DMS 273 (cell line): ENCODE measurements around the gene SLC51A.
"Not testable (repeated sequence)": the region's sequence is repeated elsewhere in the genome, so short reads cannot be mapped to it uniquely, and the experiment has no call there.

Experiments
- DNase-seq: peaks from one replicate; lab custom pipeline; 2025; ENCODE audit not compliant: unreplicated experiment; lab: John Stamatoyannopoulos, UW

SLC51A gene

DNA sequence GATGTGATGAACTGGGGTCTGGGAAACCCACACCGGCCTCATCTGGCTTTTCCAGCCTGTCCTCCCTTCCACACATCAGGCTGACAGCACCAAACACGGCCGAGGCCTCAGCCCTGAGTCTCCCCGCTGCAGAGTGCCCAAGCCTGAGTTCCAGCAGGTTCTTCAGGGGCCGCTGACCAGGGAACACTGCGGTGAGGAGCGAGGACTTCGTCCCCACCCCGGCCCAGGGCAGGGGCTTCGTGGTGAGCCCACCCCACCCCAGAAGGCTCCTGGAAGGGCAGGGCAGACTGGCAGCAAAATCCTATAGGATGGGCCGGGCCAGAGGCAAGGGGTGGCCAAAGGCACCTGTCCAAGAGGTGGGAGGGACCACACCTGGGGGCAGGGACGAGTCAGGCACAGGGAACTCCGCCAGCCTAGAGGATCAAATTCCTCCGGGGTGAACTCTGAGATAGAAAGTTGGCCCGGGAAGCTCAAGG, at the start of gene SLC51A:
Gene SLC51A (plus strand): TSS at position 446 of the 476 bp plus-strand sequence. CDS start 179 bp downstream, outside the sequence.
- no peak for DNase-seq

DNA sequence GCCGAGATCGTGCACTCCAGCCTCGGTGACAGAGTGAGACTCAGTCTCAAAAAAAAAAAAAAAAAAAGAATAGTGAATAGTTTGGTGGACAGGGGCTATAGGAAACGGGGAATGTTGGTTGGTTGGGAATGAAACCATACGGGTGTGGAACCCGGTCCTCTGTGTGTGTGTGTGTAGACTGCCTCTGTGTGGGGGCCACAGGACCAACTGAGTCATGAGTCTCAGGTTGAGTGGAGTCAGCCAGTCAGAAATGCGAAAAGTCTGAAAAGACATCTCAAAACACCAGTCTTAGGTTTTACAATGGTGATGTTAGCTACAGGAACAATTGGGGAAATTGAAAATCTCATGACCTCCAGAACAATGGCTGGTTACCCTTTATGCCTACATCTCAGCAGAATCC, 49.6 kb upstream of the SLC51A start:
- DNase-seq = no peak

DNA sequence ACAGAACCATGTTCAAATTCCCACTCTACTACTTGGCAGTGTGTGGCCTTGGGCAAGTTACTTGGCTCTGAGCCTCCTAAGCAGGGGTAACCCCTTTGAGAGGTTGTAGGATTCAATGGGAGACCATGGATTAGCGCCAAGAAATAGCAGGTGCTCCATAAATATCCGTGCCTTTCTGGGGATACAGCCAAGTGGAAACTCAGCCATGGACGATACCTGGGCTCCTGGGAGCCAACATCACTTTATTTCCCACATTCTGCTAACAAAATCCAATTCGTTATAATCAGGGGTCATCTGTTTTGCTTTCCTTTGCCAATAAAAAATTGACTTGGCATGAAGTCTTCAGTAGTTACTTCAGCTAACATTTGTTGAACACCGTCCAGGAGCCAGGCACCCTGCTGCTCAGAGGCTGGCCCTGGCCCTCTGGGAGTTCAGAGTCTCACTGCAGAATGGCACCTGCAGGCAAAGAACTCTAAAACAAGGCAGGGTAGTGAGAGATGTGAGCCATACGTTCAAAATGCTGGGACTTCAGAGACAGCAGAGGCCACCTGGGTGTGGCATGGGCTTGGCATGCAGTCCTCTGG, 47.4 kb upstream of the SLC51A start:
- peak; percentile 92 for DNase-seq

DNA sequence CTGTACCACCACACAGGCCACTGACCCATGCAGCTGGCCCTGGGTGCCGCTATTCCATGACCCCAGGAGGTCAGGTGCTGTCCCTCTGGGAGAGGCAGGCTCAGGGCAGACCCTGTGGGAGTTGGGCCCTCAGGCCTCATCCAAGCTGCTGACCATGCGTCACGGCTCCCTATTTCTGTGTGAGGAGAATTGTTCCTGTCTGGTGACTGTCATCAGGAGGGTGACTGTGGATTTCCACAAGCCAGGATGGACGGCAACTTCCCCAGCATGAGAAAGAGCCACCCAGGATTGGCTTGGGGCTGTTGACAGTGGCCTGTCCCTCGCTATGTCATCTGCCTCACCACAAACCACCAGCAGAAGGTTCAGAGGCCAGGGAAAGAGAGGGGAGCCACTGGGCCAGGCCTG, 46.5 kb upstream of the SLC51A start:
- DNase-seq = no peak

DNA sequence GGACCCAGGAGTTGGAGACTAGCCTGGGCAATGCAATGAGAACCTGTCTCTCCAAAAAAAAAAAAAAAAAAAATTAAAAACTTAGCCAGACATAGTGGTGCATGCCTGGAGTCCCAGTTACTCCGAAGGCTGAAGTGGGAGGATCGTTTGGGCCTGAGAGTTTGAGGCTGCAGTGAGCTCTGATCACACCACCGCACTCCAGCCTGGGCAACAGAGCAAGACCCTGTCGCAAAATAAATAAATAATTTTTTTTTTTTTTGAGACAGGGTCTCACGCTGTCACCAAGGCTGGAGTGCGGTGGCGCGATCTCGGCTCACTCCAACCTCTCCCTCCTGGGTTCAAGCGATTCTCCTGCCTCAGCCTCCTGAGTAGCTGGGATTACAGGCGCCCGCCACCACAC, 46.0 kb upstream of the SLC51A start:
- not testable (repeated sequence) for DNase-seq

DNA sequence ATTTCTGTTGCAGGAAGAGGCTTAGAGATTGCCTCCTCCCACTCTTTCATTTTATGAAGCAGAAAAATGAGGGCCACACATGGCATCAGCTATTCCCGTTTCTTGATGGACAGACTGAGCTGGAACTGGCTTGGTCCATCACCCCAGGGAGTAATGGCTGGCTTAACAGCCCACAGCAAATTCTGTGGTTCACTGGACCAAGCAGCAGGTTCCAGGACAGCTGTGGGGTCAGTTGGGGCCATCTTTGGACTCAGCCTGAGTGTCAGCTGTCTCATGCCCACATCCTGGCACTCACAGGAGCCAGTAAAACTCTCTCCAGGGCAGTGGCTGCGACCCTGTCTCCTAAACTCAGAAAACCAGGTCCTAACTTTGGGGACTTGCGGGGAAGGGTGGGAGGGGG, 41.7 kb upstream of the SLC51A start:
- DNase-seq = no peak

DNA sequence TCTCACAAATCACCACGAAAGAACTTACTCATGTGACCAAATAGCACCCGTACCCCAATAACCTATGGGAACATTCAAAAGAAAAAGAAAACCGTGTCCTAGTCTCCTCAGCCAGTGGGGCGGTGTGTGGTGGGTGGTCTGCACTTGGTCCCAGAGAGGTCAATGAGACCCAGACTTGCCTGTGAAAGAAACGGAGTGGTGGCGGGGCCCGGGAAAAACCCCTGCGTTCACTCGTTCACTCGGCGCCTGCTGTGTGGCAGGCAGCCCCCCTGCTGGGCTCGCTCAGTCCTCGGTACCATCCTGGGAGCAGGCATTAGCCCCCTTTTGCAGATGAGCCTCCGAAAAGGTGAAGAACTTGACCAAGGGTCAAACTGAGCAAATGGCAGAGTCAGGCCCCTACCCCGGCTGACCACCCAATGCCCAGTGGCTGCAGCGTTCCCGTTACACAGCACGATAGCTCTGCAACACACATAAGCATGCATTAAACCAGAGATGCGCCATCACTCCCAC, 41.2 kb upstream of the SLC51A start:
- no peak for DNase-seq

DNA sequence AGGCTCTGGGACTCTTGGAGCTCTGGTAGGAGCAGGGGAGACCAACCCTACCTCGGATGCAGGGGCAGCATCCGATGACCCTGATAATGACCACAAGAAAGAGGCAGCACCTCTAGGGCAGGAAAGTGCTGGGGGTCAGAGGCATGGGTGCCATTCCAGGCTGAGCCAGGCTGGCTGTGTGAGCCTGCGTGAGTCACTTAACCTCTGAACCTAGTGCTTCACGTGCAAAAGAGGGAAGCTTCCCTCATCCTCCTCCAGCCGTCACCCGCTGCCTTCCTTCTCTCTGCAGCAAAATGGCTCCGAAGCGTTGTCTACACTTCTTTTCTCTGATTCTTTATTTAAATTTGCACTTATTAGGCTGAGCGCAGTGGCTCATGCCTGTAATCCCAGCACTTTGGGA, 40.6 kb upstream of the SLC51A start:
- no peak for DNase-seq

DNA sequence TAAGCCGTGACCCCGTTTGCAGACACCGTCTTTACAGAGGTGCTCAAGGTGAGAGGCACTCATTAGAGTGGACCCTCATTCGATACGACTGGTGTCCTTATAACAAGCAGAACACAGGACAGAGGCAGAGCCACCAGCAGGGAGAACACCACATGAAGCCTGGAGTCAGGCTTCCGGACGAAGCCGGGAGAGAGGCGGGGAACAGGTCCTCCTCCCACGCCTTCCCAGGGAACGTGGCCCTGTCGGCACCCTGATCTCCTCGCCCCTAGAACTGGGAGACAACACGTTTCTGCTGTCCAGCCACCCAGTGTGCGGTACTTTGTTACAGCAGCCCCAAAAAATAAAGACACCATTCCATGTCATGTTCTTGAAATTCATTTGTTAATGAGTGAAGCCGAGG, 38.8 kb upstream of the SLC51A start:
- no peak for DNase-seq

DNA sequence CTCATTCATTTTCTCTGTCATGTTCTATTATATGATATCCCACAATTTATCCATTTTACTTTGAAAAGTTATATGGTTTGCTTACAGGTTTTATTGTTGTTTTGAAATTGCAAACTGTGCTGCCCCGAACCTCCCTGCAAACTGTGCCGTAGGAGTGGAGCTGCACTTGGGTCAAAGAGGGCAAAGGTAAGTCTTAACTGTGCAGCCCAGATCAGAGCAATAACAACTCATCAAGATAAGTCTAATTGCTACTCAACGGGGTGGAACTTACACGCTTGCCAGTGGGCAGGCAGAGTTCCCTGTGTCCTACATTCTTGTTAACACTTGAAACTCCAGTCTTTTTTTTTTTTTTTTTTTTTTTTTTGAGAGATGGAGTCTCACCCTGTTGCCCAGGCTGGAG, 38.4 kb upstream of the SLC51A start:
- no peak for DNase-seq

DNA sequence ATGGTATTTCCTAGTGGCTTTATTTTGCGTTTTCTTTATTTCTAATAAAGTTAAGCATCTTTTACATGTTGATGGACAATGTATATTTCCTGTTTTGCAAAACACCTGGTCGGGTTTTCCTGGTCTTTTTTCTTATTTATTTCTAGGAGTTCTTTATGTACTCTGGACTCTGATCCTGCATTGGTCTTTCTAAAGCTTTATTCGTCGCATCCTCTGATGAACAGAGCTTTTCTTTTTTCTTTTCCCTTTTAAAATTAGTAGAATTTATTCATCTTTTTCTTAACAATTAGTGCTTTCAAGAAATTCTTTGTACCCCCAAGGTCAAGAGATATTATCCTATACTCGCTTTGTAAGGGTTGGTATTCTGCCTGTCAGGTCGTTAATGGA, 37.3 kb upstream of the SLC51A start:
- DNase-seq = no peak

DNA sequence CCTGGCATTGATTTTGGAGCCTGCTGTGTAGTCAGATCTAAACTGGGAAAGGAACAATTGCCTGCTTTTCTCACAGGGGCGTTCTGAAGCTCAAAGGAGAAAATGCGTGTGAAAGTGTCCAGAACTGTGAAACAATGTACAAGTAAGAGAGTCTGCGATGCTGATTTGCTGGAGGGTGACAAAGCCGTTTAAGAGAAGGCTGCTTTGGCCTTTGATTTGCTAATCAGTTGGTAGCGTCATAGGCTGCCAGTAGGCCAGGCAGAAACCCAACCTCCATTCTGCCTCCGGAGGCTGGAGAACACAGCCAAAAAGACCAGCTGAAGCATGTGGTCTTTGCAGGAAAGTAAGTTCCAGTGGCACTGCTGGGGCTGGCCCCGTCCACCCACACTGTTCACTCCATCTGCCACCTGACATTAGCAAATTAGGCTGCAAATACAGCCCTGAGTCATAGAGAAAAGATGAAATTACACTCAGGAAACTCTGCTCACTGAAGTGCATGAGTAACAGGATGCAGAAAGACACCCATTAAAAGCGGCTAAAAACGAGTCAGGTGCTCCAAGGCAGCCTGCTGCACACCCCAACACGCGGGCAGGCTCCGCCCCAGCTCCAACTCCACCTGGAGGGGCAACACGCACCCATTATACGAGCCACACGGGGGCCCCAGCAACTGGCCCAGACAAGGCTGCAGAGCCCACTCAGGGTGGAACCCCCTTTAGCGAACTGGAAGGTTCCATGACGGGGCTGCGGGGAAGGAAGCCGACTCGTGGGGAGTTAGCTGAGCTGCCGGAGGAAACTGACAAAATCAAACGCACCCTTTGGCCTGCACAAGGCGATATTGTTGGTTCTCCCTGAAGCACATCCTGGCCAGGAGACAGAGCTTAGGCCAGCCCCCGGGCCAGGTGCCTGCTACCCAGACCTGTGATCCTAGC, 36.7 kb upstream of the SLC51A start:
- DNase-seq = peak; percentile 96

DNA sequence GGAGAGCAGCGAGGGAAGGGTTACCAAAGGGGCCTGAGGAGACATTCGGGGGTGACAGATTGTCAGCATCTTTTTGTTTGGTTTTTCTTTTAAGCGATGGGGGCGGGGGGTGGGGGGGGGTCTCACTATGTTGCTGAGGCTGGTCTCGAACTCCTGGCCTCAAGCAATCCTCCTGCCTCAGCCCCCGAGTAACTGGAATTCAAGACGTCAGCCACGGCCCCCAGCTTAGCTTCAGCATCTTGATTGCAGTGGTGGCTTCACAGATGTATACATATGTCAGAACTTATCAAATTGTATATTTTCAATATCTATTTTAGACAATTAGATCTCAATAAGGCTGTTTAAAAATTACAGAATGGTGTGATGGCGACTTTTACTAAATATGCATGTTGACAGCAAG, 36.0 kb upstream of the SLC51A start:
- DNase-seq = no peak

DNA sequence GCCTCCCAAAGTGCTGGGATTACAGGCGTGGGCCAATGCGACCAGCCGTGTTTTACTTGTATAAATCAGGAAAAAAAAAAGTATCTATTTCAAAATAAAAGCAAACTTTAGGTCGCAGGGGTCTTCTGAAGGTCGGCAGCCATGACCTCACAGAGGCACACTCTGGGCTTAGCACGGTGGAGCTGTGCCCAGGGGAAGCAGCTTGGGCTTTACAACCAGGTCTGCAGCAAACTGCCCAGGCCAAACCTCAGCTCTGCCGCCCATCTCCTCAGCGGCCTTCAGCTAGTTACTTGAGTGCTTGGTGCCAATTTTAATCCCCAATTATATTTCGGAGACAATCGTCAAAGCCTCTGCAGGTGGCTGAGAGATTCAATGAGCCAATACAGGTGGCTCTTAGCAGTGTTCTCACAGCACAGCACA, 35.2 kb upstream of the SLC51A start:
- DNase-seq = no peak

DNA sequence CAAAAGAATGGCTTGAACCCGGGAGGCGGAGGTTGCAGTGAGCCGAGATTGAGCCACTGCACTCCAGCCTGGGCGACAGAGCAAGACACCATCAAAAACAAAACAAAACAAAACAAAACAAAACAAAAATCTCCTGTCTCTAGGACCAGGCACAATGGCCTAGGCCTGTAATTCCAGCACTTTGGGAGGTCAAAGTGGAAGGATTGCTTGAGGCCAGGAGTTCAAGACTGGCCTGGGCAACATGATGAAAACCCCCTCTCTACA, 32.2 kb upstream of the SLC51A start:
- not testable (repeated sequence) for DNase-seq

DNA sequence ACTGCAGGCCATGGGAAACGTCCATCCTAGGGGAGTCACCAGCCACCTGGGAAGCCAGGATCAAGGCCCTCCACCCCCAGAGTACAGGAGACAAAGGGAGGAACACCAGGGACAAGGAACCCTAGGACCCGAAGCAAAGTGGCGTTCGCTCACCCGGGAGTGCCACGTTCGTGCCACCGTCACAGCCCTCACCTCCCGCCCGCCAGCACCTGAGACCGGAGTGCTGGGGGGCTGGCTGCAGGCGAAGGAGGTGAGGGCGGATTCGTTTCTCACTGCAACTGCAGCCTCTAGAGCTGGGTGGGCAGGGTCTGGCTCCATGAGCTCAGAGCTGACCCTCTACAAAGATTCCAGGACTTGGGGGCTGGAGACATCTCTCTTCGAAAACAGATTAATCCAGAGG, 31.5 kb upstream of the SLC51A start:
- no peak for DNase-seq

DNA sequence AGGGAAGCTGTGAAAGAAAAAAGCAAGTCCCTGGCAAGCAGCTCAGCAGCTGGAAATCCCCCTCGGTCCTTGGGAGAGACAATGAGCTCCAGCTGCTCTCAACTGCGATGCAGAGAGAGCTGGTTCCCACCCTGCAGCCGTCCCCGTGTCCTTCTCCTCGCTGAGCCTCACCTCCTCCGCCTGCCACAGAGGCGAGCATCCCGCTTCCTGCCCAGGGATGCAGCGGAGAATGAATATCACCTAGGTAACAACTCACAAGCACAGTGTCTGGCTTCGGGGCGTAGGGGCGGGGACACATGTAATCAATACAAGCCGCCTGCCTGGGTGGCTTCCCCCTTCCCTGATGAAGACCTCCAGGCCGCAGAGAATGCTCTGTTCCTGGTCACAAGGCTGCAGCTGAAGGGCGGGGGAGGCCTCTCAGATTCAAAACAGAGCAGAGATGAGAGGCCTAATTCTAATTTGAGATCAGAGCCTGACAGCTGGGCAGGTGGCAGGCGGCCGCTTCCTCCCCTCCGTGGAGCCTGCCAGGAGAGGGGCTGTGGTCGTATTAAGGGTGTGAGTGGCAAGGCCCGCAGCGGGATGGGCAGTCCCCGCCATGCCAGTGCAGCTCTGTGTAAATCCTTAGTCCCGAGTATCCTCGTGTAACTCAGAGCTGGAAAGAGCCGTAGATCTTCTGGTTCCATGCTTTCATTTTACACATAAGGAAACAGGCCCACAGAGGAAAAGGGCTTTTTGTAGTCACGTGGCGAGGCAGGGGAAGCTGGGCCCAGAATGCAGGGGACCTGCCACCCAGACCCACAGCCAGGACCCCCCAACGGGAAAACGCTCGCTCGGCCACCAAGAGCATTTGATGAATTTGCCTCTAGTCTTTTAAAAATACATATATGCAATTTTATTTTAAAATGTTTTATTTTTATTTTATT, 29.4 kb upstream of the SLC51A start:
- DNase-seq = peak; percentile 58

DNA sequence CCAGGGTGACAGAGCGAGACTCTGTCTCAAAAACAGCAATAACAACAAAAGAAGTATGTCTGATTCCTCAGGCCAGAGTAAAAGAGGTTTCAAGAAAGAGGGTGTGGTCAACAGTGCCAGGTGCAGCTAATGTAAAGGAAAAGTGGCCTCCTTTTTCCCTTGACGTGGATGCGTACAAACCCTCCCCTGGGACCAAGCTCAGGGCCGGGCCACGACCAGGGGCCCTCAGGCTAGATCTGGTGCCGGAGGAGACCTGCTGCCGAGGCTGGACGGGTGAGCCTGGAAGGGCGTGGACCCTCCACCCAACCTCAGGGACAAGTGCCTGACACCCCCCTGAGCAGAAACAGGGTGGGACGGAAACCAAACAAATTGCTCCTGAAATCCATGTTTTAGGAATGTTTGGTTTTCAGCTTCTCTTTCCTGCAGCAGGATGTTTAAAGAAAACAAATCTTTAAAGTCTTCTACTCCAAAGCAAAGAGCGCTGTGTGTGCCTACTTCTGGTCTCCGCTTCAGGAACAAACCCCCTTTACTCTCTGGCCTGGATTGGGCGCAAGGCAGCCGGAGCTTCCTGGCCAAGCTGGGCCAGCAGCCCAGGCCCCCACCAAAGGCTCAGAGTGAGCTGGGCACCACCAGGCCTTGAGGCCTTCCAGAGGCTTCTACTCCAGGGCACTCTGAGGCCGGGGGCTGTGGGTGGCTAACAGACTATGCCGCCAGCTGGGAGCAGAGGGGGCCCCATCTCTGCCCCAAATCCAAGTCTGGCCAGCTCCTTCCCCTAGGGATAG, 26.6 kb upstream of the SLC51A start:
- no peak for DNase-seq

DNA sequence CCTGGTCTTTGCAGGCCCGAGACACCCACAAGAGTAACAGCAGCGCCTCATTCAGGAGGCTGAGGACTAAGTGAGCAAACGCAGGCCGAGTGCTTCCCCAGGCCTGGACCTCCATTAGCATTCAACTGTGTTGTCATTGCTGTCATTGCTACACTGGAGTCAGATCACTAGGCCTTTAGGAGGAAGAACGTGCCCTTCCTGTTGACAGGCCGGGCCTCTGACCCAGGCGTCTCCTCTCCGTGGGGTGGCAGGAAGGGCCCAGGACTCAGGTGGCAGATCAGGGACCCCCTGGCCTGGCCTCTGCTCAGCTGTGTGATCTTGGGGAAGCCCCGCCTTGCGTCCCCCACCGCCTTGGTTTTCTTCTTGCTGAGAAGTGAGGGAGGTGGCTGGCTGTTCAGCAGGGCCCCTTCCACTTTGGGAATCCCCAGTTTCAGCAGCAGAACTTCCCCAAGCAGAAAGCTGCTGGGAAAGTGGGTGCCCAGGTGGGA, 24.3 kb upstream of the SLC51A start:
- no peak for DNase-seq

DNA sequence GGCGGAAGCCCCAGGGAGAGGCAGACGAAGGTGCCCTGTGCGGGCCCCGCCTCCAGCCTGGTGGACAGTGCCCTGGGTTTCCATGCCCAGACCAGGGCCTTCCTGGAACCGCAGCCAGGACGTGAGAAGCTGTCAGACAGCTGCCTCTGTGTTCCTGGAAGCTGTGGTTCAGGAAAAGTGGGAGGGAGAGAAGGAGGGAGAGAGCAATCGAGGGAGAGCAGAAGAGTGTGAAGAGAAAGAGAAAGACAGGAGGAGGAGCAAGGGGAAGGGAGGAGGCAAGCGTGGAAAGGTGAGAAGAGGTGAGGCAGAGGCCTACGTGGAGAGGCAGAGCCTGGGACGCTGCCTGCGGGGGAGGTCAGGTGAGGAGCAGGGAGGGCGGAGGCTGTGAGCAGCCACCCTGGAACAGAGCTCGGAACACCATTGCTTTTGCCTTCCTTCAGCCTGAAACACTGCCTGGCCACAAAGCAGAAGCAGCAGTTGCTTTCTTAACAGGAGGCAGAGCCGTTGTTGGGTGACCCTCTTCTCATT, 23.7 kb upstream of the SLC51A start:
- no peak for DNase-seq
